NCI-H128 (cell line): ENCODE measurements around the gene FAM9C.
"Not testable (repeated sequence)": the region's sequence is repeated elsewhere in the genome, so short reads cannot be mapped to it uniquely, and the experiment has no call there.

Experiments used
- DNase-seq: peaks from one replicate; lab custom pipeline; 2025; ENCODE audit not compliant: unreplicated experiment; lab: John Stamatoyannopoulos, UW

Gene FAM9C

DNA sequence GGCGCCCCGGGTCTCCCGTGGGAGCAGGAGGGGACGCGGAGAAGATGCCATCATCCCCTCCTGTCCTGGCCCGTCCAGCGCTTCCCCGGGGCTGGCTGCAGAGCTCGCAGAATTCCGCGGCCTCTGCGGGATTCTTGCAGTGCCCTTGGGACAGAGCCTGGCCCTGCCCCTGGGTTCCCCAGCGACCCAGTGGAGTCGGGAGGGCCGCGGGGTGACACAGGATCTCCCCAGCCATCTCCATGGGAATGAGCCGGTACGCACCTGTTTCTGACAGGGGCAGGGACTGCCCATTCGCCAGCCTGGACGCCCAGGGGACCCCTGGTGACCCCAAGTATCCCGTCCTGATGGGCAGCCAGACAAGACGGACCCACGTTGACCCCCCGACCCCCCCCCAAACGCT is 482 bp downstream of the FAM9C start:
- no peak for DNase-seq

DNA sequence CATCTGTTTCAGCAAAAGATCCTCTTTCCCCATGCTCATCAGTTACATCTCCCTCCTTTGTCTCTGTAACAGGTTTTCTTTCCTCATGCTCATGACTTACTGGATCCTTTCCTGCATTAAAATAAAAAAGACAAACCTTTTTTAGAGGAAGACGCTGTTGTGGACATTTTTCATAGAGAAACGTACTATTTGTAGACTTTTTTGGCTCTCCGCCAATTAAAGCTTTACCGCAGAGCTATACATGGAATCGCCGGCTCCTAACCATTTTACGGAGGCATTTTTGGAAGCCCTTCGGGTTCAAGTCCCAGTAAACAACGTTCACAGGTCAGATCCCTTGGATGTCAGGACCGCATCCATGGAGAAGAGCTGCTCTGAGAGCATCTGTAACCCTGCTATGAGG is 1.3 kb downstream of the FAM9C start:
- DNase-seq = no peak

DNA sequence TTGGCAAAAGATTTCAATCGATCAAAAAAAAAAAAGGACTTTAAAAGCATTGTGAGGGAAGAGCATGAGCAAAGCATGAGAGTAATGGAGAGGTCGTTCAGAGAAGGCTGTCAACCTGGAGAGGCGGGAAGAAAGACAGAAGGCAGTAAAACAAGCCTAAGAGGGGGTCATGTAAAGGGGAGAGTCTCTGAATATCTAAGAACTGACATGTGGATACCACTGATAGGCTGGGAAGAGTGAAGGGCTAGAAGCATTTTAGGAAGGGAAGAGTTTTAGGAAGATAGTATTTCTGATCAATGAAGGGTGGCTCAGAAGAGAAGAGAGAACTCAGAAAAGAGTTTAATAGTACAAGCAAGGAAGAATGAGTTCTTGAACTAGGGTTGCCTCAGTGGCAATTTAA is 7.5 kb downstream of the FAM9C start:
- no peak for DNase-seq

DNA sequence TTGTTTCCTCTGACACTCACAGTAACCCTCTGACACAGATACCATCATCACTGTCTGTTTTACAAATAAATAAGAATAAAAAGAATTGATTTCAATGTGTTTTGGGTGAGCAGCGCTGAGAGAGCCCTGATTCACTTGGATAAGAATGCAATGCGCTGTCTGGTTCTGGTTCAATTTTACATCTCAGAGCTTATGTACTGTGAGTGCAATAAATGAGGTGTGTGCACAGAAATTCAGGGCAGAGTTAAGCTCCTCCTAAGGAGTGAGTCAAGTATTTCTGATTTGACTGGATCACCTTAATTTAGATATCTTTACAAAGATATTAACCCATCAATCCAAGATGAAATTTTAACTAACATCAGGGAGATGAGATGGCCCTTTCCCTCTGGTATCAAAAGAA is 11.2 kb downstream of the FAM9C start:
- no peak for DNase-seq

DNA sequence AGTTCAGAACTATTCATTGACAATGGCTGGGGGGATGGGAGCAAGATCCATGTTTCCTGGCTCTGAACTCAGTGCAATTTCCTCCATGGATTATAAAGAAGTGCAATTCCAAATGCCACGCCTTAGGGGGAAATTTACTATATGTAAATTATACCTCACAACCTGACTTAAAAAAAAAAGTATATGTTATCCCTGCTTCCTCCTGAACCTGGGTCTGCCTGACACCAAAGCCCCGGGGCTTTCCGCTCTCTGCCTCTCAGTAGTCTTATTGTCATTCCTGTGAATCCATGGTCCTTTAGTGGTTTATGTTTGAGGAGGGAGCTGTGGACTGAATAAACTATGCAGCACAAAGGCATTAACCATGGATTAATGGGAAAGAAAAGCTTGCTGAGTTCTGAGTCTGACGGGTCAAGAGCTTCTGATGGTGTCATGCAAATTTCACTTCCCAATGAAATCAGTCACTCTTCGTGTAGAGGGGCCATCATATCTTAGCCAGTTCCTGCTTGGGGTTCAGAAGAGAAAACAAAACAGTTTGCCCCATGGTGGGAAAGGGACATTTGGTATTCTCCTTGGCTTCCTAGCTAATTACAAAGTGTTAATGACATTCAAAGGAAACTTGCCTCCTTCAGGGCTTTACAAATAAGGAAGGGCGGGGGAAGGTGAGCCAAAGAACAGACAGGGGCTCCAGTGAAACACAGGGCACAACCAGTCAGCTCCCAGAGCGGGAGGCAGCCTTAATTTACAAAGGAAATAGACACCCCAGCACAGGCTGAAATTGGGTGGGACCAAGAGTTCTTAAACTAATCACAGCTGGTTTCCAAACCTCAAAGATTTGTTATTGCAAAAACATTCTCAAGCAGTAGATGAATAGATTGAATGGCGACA is 14.3 kb downstream of the FAM9C start:
- DNase-seq = no peak

DNA sequence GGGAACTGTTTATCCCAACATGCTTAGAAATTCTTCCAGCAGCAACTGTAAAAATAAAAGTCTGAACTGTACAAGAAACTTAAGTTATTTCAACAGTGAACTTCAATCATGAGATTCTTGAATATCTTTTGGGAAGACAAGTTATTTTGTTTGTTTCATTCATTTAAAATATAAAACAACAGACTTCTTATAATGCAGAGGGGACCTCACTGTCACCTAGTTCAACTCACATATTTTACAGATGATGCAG is 14.9 kb downstream of the FAM9C start:
- no peak for DNase-seq

DNA sequence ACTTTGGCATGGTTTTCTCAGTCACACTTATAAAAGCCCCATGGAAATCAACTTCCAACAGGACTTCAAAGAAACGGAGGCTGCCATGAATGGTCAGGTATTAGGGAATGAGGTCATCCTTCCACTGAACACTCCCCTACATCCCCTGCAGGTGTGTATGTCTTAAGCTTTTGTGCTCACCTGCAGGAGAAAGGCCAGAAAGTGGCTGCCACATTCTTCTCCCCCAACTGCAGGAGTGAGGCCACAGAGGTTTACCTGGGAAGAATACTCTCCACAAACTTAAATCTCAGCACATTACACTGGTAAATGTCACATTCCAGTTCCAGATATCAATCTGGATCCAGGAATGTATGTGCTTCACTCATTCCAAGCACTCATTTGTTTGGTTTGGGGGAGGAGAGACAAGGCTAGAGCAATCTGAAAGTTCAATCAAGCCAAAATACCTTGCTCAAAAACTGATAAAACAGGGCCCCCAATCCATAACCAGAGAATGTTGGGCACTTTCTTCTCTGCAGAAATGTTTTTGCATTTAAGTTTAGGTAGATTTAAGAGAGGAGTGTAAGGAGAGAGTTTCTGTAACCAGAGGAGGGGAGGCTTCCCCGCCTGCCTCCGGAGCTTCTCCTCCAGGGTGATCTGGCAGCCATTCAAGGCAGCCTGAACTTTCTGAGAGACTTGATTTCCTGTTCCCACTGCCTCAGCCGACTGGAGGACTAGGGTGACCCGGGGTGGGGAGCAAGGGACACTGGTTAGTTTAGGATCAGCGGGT is 15.4 kb downstream of the FAM9C start:
- DNase-seq = no peak

DNA sequence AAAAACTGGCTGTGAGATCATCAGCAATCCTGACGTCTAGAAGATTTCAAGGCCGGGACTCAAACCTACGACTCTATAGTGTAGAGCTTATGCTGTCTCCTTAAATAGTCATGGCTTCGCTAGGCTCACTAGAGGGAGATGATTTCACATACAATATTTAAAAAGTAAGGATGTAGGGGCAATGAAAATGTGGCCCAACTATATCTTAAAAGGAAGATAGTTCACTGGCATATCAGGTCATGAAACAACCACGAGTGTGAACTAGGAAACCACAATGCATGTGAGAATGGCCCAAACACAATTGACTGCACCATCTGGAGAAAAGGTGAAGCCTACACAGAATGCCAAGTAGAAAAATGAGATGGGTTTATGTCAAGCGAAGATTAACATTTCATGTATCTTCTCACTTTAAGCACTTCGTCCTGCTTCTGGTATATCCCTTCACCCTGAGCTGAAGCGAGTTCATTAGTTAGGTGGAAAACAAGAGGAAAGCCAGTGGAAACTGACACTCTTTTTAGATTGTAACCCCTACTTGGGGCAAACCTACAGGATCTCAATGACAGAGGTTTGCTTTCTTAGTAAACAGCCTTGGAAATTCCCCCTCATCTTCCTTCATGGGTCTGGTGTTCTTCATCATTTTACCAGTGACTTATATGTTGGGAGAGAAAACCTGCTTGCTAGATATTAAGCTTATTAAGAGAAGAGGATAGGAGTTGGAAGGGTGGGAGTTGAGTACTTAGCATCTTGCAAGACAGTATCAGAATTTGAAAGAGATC is 17.4 kb downstream of the FAM9C start:
- DNase-seq = no peak

DNA sequence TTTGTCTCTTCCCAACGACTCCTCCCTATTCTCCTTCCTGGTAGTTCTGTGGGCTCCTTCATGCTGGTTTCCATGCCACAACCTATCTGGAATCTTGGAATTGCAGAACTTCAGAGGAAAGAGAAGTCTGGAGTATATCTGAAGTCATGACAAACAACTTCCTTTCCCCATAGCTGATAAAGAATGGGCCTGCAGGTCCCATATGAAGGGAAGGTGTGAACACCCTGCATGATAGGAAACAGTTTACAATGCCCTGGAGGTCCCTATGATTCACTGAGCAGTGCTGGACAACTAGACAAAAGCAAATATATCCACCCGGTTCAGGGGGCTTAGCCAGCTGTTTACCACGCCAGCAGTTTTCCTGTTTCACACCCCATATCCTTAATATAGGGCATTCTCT is 19.4 kb downstream of the FAM9C start:
- no peak for DNase-seq

DNA sequence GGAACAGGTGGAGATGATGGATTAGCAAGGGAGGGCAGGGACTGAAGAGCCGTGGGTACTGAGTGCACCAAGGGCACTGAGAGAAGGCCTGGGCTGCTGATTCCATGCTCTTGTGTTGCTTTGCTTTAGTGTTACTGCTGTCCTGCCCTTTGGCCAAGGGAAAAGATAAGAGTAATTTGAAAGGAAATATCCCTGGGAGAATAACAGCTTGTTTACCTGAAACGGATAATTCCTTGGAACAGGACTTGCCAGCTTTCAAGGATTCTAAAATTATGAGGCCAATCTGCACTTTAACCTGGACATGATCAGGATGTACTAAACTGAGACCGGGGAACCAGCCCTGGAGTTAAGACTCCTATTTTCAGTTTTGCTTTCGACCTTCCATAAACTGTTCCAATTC is 20.4 kb downstream of the FAM9C start:
- DNase-seq = no peak

DNA sequence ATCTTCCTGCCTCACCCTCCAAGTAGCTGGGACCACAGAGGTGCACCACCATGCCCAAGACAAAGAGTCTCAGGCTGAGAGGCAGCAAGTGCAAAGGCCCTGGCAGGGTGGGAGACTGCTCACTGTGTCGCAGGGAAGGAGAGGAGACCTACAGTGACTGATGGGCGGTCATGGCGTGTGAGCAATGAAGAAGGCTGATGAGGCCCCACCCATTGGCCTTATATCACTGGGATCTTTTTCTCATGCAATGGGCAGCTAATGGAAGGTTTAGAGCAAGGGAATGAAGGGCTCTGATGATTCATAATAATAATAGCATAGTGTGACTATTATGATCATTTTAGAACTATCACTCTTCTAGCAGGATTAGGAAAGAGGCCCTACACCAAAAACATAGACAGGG is 20.9 kb downstream of the FAM9C start:
- DNase-seq = no peak

DNA sequence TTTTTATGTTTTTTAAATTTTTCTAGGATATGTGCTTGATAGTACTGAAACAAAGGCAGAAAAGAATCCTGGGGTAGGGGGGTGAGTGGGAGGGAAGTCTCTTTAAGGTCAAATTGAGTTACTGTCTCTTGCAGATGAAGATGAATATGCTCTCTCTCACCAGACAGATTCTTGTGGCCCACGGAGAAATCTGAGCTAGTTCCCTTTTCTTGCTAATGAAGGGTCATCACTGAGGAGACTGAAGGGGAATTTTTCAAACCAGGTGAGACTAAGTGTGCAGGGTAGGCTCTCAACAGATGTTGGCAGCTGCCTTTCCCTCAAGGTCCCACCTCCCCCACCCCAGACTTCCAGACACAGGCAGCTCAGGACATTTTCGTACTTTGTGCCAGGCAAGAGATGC is 21.5 kb downstream of the FAM9C start:
- no peak for DNase-seq

DNA sequence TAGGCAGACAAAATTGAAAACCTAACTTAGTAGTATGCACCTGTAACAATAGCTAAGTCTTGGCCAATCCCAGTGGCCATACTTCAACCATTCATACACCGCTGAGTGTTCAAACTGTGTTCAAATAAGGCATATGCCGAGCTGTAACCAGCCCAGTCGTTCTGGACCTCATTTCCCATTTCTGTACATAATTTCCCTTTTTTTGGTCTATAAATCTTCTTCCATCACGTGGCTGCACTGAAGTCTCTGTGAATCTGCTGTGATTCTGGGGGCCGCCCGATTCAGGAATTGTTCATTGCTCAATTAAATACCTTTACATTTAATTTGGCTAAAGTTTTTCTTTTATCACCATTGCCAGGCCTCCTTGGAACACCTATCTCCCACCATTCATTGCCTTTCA is 27.7 kb downstream of the FAM9C start:
- DNase-seq = not testable (repeated sequence)

DNA sequence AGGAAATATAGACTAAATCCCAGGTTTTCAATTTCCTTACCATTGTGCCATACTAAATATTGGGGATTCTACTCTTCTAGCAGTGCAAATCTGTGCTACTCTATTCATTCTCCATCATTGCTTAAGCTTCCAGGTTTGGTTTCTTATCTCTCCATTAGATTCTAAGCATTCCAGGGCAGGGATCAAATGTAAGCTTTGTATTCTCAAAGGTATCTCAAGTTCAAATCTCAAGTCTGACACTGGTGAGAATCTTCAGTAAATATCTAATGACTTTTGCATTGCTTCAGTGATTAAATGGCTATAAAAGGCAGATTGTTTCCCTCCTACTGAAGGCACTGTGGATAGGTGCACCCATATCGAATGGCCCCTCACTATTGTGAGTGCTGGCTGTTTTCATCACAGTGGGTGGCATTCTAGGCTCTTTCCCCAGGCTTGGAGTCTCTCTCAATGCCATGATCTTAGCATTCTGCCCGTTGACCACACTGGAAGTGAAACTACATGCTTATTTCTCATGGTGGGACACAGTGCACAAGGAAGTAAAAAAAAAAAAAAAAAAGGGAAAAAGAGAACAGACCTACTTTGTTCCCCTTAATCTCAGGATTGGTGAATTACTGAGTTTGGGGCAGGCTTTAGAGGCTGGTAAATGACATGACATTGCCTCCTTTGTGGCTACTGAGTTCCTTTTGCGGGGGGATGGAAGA is 28.7 kb downstream of the FAM9C start:
- DNase-seq = no peak

DNA sequence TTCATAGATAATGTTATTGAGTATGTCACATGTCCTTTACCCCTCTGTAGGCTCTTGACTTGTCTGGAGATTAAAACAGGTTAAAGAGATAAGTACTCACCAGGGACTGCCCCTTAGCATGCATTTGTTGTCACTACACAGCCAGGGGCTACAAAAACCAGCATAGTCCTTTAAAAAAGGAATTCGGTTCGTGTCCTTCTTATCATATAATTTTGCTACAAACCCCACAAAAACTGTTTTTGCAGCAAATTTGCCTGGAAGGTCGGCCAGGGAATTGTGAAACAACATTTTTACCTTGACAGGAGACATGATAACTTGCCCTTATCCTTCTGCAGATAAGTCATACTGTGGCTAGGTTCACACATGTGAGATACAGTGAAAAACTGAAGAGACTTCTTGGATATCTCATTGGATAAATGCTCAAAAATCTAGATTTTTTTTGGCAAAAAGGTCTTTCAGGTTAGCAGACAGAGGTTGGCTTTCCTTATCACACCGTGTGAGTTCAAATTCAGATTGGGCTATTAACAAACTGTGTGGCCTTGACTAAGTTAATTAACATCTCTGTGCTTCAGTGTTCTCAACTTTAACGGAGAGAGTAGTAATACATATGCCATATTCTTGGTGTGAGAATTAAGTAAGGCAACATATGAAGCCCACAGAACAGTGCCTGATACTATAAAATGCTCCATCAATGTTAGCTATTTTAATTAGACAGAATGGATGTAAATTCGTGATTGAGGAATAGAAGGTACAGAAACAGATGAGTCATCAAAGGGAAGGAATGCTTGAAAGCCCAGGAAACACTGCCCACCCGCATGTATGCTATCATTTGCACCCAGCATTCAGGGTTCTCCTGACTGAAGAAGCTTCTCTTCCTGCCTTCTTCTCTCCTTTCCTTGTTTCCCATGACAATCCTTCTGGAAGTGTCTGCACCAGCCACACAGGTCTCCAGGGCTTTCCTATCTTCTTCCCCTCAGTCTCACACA is 30.0 kb downstream of the FAM9C start:
- DNase-seq = no peak

DNA sequence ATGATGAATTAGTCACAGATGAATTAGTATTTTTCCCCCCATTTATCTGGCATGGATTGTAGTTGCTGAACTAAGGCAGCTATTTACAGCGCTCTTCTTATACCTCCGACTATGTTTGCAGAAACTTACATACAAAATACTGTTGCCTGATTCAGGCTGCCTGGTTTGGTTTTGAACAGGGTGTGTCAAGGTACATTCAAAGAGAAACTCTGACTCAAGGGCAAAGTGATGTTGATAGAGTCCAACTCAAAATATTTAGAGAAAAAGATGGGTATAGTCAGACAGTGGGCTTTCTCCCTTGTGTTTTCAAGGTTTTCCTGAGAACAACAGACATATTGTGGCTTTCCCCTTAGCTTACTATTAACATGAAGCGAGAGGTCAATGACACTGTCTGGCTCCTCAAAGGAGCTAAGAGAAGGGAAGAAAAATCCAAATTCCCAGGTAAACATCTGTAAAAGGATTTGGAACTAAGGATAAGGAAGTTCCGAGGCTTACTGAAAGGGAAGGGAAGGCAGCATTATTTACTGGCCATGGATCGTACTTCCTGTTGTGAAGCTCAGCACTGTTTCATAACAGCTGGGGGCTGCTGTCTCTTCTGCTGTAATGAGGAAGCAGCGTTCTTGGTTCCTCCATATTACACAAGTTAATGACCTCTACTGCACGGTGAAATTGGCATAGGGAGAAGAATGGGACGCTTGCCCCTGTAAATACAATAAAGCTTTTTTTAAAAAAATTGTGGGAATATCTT is 30.9 kb downstream of the FAM9C start:
- no peak for DNase-seq

DNA sequence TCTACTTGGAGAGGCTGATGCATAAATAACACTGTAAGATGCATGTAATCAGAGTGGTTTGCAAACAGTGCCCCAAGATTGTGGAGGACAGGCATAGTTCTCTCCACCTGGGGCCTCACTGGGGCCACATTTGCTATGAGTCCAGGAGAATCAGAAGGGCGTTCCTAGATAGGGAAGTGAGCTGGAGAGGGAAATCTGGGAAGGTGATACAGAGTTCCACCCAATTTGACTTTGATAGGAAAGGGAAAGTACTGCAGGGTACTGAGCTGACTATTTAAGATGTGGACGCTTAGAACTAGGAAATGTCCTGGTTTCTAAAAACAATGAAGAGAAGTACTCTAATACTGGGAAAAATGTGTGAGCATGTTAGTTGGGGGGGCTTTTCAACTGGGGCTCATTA is 33.9 kb downstream of the FAM9C start:
- no peak for DNase-seq

DNA sequence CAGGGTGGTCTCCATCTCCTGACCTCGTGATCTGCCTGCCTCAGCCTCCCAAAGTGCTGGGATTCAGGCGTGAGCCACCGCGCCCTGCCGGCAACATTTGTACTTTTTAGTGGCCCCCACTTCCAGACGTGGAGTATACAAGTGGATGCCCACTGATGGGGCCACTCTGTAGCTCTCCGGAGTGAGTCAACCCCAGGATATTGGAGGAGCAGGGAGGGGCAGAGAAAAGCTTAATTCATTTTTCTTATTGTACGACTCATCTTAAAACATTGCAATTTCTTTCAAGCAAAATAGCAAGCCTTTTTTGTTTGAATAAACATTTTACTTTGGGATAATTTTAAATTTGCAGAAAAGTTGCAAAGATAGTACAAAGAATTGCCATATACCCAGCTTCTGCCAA is 34.6 kb downstream of the FAM9C start:
- DNase-seq = no peak

DNA sequence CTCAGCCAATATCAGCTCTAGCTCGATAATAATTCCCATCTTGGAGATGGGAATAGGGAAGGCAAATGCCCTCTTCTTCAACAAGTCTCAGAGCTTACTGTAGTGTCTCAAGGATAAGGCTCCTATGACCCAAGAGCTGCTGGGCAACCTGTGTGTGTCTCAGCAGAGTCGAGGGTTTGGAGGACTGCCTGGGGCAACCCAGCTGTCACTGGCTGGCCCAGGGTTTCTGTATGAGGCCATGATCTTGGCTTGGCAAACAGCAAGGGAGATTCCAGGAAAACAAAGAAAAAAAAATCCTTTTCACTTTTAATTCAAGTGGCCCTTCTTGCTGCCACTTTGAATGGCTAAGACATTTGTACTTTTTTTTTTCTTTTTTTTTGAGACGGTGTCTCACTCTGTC is 35.1 kb downstream of the FAM9C start:
- no peak for DNase-seq

DNA sequence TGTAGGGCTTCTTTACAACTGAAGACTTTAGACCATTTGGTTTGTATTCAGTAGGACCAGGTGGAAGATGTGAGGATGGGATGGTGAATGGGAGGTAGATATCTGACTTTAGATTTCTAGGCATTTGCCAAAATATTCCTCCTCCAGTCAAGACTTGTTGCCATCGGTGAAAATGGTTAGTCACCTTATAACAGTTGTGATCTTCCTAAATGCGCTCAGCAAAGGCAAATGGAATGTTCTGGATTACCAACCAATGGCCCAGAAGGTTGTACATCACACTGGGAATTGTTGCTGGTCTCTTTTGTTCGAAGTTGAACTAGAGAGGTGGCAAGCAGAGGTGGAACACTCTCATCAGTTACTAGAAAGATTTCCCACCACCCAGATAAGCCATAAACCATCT is 35.6 kb downstream of the FAM9C start:
- no peak for DNase-seq
